ENCODE results near the gene ETV6.

ETV6 gene

GRCh38 chr12:11758087-11758486, 108.6 kb downstream of the ETV6 start:
- no peak for DNase-seq (ENCODE audit: low read depth in 2 of 2)

DNA sequence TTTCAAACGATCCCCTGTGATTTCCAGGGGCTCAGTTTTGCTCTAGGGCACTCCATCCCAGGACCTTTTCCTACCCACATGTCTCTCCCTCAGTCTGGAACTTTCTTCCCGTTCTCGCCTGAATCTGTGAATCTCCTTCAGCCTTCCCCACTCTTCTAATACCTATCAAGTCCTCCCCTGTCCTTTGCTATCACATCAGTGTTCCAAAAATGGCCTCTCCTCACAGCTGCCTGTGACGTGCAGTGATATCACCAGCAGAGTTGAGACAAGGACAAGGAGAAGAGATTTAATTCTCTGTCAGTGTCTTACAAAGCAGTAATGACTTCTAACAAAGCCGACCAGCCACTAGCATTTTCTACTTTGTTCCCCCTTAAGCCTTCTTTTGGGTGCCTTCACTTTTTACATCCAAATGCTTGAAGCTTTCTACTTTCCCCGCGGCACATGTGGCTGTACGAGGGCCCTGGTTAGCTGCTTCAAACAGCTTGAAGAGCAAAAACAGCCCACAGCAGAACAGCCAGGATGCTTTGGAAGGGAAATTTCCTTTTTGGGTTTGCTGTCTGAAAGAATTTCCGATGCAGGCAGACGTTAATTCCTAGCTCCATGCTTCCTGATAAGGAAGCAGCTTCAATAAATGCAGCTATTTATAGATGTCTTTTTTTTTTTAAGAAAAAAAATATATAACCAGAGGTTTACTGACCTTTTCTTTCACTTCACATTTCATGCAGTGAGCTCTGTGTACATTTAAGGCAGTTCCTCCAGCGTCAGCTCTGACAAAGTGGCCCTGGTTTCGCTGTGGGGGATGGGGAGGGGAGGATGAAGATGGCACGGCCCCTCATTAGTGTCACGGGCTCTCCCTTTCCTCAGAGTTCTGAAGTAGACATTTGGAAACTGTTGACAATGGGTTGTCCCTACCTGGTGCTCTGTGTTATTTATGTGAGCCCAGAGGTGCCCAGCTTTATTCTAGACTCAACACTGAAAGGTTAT, 109.3 kb downstream of the ETV6 start:
- no peak for DNase-seq (ENCODE audit: low read depth in 2 of 2)

- no peak for DNase-seq (ENCODE audit: low read depth in 2 of 2)
Measured at GRCh38 chr12:11759494-11759878, 110.0 kb downstream of the ETV6 start.

DNA sequence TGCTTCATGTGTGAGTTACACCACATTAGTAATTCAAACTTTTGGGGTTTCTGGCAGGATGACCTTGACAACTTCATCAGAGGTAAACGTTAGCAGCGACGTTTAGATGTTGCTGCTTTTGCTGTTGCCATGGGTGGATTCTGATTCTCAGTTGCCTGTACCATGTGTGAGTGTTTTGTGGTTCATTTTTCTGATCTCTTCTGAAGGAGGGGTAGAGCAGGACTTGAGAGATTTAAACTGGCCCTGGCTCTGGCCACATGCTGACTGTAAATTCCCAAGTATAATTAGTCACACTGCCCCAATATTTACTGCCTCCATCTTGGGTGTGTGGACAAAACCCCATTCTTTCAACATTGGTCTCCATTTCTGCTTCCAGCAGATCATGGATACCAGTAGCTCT, 110.4 kb downstream of the ETV6 start:
- no peak for DNase-seq (ENCODE audit: low read depth in 2 of 2)

DNA sequence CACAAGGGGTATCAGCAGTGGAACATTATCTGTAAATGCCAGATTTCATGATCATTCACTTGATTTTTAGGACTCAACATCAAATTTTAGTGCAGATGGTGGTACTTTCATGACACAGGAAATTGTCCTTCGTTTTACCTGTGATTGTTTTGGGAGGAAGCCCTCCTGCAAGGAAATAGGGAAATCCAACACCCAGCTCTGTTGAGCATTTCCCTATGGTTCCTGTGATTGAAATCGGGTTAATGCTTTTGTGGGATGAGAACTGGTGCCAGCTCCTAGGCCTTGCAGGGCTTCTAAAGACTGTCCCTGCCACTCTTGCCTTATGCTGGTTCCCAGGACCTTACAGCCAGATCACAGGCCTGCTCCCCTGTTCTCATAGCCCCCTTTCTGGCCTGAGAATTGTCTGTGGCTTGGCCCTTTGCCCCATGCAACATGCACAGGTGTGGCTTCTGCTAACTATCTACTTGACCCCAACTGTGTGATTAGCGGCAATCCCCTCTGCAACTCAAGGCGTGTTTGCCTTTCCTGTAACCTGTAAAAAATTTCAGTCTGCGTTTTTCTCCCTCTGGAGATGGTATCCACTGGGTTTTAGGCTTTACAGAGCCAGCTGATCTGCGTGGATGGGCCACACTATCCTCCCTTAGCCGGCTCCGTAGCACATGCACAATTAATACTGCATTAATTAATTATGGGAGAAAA, 112.5 kb downstream of the ETV6 start:
- no peak for DNase-seq (ENCODE audit: low read depth in 2 of 2)

- no peak for DNase-seq (ENCODE audit: low read depth in 2 of 2)
Measured at GRCh38 chr12:11762723-11763326, 113.4 kb downstream of the ETV6 start.

GRCh38 chr12:11763760-11764520, 114.5 kb downstream of the ETV6 start:
- DNase-seq (ENCODE audit: low read depth in 2 of 2), result no peak

DNA sequence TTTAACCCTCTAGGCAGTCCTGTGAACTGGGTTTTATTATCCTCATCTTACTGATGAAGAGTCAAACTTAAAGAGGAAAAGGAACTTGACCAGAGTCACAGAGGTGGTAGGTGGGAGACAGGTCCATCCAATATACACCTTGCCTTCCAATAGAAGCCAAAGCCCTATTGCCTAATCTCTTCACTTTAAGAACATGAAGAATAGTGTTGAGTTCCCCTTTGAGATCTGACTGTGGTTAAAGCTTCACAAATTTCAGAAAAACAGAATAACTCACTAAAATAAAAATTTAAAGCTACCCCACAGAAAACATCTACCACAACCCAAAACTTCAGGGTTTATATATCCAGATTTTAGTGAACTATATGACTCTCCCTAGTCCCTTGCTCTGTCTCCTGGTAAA, 115.4 kb downstream of the ETV6 start:
- no peak for DNase-seq (ENCODE audit: low read depth in 2 of 2)

GRCh38 chr12:11765421-11765816, 115.9 kb downstream of the ETV6 start:
- no peak for DNase-seq (ENCODE audit: low read depth in 2 of 2)

GRCh38 chr12:11765817-11766794, 116.6 kb downstream of the ETV6 start:
- DNase-seq (ENCODE audit: low read depth in 2 of 2), result no peak

DNA sequence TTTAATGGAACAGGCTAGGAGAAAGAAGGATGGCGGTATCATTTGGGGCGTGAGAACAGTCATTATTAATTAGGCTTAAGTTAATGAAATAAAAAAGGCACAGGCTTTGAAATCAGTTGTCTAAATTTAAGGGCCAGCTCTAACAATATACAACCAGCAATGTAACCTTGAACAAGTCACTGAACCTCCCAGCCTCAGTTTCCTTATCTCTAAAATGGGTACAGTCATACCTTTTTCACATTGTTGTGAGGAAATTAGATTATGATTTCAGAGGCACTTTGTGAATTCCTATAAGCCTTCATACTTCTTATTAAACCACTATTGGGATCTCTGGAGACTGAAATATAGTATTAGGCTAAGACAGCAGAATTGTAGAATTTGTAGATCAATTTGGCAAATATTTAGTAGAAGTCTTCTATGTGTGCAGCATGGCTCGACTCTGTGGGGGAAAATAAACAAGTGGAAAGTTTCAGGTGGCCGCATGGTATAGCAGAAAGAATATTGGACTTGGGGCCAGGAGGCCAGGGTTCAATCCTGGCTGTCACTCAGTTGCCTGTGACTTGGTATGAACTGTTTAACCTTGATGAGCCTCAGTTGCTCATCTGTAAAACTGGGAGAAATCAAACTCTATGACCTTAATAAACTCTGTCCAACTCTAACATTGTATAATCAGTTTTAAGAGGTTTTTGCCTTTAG, 117.7 kb downstream of the ETV6 start:
- no peak for DNase-seq (ENCODE audit: low read depth in 2 of 2)

GRCh38 chr12:11767798-11768197, 118.3 kb downstream of the ETV6 start:
- DNase-seq (ENCODE audit: low read depth in 2 of 2), result no peak

GRCh38 chr12:11768233-11768965, 118.9 kb downstream of the ETV6 start:
- DNase-seq (ENCODE audit: low read depth in 2 of 2), result no peak

GRCh38 chr12:11769723-11770514, 120.4 kb downstream of the ETV6 start:
- DNase-seq (ENCODE audit: low read depth in 2 of 2), result no peak

DNA sequence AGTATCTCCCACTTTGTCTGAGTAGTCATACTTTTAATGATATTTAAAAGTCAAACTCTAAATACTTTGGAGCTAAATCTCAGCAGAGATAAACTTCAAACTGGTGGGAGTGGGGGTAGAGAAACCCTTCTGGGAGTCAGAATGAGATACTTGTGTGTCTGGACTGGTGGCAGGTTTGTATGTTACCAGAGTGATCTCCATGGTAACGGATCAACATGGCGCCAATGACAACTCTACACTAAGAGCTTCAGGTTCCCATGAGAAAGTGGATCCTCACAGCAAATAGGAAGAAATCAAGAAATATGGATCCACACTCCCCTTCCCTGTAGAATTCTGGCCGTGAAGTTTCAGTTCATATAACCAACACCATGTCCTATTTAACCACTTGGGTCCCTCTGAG, 121.9 kb downstream of the ETV6 start:
- DNase-seq (ENCODE audit: low read depth in 2 of 2), result no peak

DNA sequence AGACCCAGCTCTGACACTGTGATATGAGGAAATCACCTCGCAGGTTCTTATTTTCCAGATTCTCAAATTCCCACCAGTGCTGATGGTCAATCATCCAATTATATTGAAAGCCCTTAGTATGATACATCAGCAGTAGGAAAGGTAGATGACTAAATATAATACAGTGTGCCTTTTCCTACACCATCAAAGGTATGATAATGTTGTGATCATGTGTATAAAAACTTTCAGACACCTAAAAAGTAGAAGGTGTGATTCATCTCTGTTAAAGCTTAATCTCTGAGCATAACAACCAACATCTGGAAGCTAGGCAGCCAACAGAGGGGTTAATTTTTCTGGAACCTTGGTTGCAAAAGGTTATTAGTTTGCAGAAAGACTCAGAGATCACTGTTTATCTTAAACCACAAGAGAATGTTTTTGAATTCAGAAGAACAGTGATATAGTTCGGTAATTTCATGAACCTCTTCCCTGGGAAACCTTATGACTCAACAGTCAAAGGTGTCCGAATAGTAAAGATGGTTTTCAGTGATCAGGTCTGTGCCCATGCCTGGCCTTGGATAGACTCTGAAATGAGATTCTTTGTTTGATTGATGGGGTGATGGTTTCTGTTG, 122.5 kb downstream of the ETV6 start:
- DNase-seq (ENCODE audit: low read depth in 2 of 2), result no peak

GRCh38 chr12:11773889-11774677, 124.6 kb downstream of the ETV6 start:
- DNase-seq (ENCODE audit: low read depth in 2 of 2), result no peak

Measured in stimulated activated CD8-positive, alpha-beta memory T cell treated with anti-CD3 and anti-CD28 coated beads, Interleukin-2, amount 100 ng/mL, for 1 hour (primary cell).